Right lobe of liver (tissue), 6 donors: ENCODE results near the gene DHRS3. TPM values are rescaled to one million over a fixed set of nuclear protein-coding genes. Genes with fewer than 3 reads are reported as not detected.
"Not testable (repeated sequence)": the region's sequence is repeated elsewhere in the genome, so short reads cannot be mapped to it uniquely, and the experiment has no call there.

ENCODE experiments used
- ATAC-seq, 4 donors: fragments of 200-7000 bp; cut with Tn5 transposase; one replicate each; pipeline ENCODE4 v1.9.1; 2020; ENCODE audit warnings: mild to moderate bottlenecking in 4 of 4, moderate library complexity in 4 of 4
- DNase-seq, 3 donors: peaks; one replicate each; pipeline ENCODE4 v3.0.0-alpha.2; 2020
- H3K27ac ChIP-seq, 3 donors: fragments of 200-600 bp; one replicate each; pipeline ENCODE4 v1.8.0; 2022
- H3K27me3 ChIP-seq, 2 donors: fragments of 200-600 bp; one replicate each; pipeline ENCODE4 v1.8.0; 2022
- H3K36me3 ChIP-seq, 4 donors: fragments of 200-600 bp; sonication (generic) in 1 of 4; one replicate each; pipeline versions ENCODE4 v1.5.1 to v1.8.0; 2017 to 2022; ENCODE audit warnings: control low read depth in 1 of 4
- H3K4me1 ChIP-seq, 4 donors: fragments of 200-600 bp; sonication (generic) in 1 of 4; one replicate each; pipeline versions ENCODE4 v1.5.1 to v1.8.0; 2017 to 2022; ENCODE audit warnings: control low read depth in 1 of 4
- H3K4me3 ChIP-seq, 3 donors: fragments of 200-600 bp; one replicate each; pipeline ENCODE4 v1.8.0; 2022
- H3K9me3 ChIP-seq, 4 donors: fragments of 200-600 bp; sonication (generic) in 1 of 4; one replicate each; pipeline versions ENCODE4 v1.5.1 to v1.8.0; 2017 to 2022; ENCODE audit warnings: control low read depth in 1 of 4
- POLR2A ChIP-seq: fragments of 450-650 bp; IDR thresholded peaks from one replicate; pipeline ENCODE4 v1.6.1; 2017; ENCODE audit warnings: antibody characterized with exemption, mild to moderate bottlenecking
- whole genome bisulfite sequencing: methylation state at CpG from one replicate; pipeline ENCODE4 v1.1.6; 2018; ENCODE audit warnings: low coverage, low lambda C conversion rate; ENCODE audit not compliant: insufficient coverage; ENCODE audit errors: missing lambda C conversion rate; 5-methylcytosine and 5-hydroxymethylcytosine counted together
- intact Hi-C, 2 donors: fragments of 100-400 bp; cut with DNase I; formaldehyde crosslinking; loops; one replicate each; pipeline versions ENCODE4 v1.11.2 to v1.14.1; 2022
- total RNA-seq, 6 experiments: library from RNA; depleted of rRNA in 2 of 6; stranded (reverse); fragments of >200 nt in 2 of 6; fragmentation: NEBNext Ultra II Directional in 3 of 6; extraction: Animal tissue kit (Norgen Biotek cat#: 25700) in 3 of 6; gene quantifications; one replicate each; pipeline versions ENCODE4 v1.1.0 to v1.2.4, GENCODE V29; 2016 to 2023
- TF ChIP-seq, protein P1 (sequence below), 4 donors: fragments of 200-600 bp in 3 of 4; fragments of 450-650 bp in 1 of 4; IDR thresholded peaks; one replicate each; pipeline versions ENCODE4 v1.5.1 to v1.8.0; 2016 to 2022; ENCODE audit warnings: antibody characterized with exemption in 4 of 4, mild to moderate bottlenecking in 2 of 4
- donor health status: DM: no; HTN: yes; CAD: no.
- donor health status: DM: no; HTN: no; CAD: no.
- donor health status: DM: no; HTN: no; CAD: no.
- donor health status: DM: no; HTN: yes; CAD: no.
- donor health status: DM: no; HTN: yes; CAD: no.

The DHRS3 gene
- total RNA-seq, 6 experiments from 2014 or later: 132 to 252 (median 172) TPM

DNA sequence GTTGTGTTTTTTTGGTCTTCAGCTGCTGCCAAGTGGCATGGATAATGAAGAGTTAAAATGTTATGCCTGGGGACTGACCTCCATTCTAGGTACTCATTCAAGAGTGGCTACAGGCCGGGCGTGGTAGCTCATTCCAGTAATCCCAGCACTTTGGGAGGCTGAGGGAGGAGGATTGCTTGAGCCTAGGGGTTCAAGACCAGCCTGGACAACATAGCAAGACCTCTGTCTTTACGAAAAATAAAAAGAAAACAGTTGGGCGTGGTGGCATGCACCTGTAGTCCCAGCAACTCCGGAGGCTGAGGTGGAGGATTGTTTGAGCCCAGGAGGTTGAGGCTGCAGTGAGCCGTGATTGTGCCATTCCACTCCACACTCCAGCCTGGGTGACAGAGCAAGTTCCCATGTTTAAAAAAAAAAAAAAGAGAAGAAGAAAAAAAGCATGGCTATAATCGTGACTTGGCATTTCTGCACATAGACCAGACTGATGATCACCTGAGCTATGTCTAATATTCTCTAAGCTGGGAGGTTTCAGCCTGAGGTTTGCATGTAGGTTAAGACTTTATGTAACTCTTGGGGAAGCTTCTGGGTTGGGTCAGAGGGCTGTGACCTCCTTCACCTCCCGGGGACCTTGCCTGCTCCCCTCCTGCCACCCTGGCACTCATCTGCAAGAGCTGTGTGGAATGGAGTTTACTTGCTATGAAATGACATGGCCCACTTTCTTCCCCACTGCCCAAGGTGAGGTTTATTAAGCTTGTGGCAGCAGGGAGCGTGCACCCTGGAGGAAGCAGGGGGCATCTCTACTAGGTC, 51.3 kb downstream of the DHRS3 start:
- H3K36me3 ChIP-seq: peaks cover 0 to 47% (median 20%) of the 10 kb centered on the region in 4 donors
- TF ChIP-seq POLR2A: no peak
- TF ChIP-seq, protein P1, sequence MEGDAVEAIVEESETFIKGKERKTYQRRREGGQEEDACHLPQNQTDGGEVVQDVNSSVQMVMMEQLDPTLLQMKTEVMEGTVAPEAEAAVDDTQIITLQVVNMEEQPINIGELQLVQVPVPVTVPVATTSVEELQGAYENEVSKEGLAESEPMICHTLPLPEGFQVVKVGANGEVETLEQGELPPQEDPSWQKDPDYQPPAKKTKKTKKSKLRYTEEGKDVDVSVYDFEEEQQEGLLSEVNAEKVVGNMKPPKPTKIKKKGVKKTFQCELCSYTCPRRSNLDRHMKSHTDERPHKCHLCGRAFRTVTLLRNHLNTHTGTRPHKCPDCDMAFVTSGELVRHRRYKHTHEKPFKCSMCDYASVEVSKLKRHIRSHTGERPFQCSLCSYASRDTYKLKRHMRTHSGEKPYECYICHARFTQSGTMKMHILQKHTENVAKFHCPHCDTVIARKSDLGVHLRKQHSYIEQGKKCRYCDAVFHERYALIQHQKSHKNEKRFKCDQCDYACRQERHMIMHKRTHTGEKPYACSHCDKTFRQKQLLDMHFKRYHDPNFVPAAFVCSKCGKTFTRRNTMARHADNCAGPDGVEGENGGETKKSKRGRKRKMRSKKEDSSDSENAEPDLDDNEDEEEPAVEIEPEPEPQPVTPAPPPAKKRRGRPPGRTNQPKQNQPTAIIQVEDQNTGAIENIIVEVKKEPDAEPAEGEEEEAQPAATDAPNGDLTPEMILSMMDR (IDR thresholded peaks at IDR 0.05): no peak

DNA sequence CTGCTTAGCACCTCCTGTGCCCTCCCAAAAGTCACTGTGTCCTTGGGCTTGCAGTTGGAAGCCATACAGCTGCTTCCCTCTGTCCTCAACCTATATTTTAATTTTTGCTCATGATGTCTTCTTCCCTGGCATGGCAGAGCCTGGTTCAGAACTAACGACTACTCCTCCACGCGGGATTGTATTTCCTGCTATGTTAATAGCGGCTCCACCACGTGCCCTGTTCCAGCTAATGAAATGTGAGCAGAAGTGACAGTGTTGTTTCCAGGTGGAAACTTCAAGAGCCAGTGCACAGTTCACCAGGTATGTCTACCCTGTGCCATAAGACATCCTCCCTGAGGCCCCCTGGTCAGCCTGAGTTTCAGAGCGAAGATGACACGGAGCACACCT, 52.1 kb downstream of the DHRS3 start:
- intact Hi-C loops: no loop called here
- ATAC-seq: peak in 1 of 4 donors; percentile 25
- Histone ChIP-seq H3K27me3 (no peaks in the 10 kb centered on the region), H3K4me1 (no peaks in the 10 kb centered on the region), H3K9me3 (no peaks in the 10 kb centered on the region), H3K27ac (no peak overlapping the region), H3K4me3 (no peak overlapping the region), H3K36me3 (peaks cover 0 to 40% (median 17%) of the 10 kb centered on the region in 4 donors)
- WGBS: no CpG with 5 or more reads among the region's 7 CpGs
- DNase-seq: no peak
- no peak for TF ChIP-seq POLR2A
- TF ChIP-seq, protein P1 (IDR thresholded peaks at IDR 0.05): no peak

More for the DNA sequence above, 51.3 kb downstream of the DHRS3 start:
- no peak overlapping the region for H3K27ac ChIP-seq
- intact Hi-C loops: no loop called here
- H3K4me1 ChIP-seq: no peaks in the 10 kb centered on the region
- no peaks in the 10 kb centered on the region for H3K9me3 ChIP-seq
- H3K4me3 ChIP-seq: no peak overlapping the region
- H3K27me3 ChIP-seq: no peaks in the 10 kb centered on the region
- 61% methylated on average over 7 of the region's 9 CpGs for WGBS
- peak; percentile 7 to 35 (median 16) for ATAC-seq
- DNase-seq: no peak

DNA sequence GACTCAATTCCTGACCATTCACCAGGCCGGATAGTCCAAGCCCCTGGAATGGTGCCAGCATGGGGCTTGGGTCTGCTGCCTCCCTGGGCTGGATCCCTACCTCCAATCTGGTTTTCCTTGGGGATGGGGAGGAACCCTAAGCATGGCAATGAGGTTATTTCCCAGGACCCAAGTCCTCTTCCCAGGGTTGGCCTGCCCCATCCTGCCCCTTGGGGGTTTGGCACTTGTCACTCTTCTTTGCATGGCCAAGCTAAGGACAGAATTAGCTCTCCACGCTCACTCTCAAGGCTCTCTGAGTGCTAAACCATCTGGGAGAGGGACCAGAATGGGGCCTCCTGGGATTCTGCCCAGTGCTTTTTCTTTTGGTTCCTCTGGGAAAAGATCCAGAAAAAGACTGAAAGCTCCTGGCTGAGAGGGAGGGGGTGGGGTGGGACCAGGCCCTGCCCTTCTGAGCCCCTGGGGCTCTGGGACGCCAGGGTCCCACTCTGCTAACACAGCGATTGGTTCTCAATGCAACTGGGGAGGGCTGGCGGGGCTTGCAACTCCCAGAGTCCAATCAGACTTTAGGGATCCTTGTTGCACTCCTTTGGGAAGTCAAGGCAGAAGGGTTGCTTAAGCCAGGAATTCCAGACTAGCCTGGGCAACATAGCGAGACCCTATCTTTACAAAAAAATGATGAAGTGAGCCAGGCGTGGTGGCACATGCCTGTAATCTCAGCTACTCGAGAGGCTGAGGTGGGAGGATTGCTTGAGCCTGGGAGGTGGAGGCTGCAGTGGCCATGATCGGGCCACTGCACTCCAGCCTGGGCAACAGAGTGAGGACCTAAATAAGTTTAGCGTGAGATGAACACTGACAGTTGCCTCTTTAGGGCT, 52.7 kb downstream of the DHRS3 start:
- Histone ChIP-seq H3K4me1 (no peaks in the 10 kb centered on the region), H3K36me3 (peaks cover 0 to 34% (median 14%) of the 10 kb centered on the region in 4 donors), H3K9me3 (no peaks in the 10 kb centered on the region), H3K4me3 (no peak overlapping the region), H3K27me3 (no peaks in the 10 kb centered on the region), H3K27ac (no peak overlapping the region)
- no peak for DNase-seq
- TF ChIP-seq, protein P1 (IDR thresholded peaks at IDR 0.05): no peak
- no peak for TF ChIP-seq POLR2A
- WGBS: 81% methylated on average over 4 of the region's 10 CpGs
- intact Hi-C loops: no loop called here
- ATAC-seq: peak in 1 of 4 donors; percentile 13

DNA sequence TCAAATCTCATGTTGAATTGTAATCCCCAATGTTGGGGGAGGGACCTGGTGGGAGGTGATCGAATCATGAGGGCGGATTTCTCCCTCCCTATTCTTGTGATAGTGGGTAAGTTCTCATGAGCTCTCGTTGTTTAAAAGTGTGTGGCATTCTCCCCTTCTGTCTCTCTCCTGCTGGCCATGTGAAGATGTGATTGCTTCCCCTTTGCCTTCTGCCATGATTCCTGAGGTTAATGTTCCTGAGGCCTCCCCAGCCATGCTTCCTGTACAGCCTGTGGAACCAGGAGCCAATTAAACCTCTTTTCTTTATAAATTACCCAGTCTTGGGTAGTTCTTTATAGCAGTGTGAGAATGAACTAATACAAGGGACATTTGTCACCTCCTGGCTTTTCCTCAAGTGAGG, 53.8 kb downstream of the DHRS3 start:
- WGBS: 67% methylated on average over 1 of the region's 3 CpGs
- intact Hi-C loops, ATAC-seq, H3K4me3 ChIP-seq, DNase-seq, H3K27me3 ChIP-seq, H3K27ac ChIP-seq, H3K4me1 ChIP-seq, H3K9me3 ChIP-seq: not testable (repeated sequence)
- H3K36me3 ChIP-seq: peaks cover 0 to 23% (median 8%) of the 10 kb centered on the region in 4 donors
